ENCODE data around the gene REEP1.

DNA sequence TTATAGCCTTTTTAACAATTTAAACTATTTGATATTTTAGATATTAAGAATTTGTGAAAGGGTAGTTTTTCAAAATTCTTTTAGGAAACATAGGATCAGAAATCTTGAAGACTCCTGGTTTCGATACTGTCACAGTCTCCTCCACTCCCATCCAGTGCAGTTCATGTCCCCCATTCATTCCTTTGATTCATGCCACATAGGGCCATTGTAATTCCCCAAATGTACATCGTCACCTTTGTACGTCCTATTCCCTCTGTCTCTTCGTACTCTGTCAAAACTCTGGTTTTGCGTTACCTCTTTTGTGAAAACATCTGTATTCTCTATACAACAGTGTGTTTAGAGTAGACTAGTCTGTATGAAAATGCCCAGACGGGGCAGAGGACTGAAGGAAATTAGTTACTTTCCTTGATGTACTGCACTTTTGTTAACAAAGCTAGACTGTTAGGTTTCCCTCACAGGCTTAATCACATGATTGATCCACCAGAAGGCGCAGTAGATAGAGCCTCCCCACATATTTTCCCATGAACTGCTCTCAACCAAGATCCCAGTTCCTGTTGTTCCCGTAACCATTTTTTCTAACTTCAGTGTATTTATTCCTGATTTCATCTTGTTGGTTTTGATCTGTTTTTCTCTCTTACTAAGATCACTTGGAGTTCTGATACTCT lies 135.6 kb downstream of the REEP1 start:
- TF ChIP-seq, protein P1, sequence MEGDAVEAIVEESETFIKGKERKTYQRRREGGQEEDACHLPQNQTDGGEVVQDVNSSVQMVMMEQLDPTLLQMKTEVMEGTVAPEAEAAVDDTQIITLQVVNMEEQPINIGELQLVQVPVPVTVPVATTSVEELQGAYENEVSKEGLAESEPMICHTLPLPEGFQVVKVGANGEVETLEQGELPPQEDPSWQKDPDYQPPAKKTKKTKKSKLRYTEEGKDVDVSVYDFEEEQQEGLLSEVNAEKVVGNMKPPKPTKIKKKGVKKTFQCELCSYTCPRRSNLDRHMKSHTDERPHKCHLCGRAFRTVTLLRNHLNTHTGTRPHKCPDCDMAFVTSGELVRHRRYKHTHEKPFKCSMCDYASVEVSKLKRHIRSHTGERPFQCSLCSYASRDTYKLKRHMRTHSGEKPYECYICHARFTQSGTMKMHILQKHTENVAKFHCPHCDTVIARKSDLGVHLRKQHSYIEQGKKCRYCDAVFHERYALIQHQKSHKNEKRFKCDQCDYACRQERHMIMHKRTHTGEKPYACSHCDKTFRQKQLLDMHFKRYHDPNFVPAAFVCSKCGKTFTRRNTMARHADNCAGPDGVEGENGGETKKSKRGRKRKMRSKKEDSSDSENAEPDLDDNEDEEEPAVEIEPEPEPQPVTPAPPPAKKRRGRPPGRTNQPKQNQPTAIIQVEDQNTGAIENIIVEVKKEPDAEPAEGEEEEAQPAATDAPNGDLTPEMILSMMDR (IDR thresholded peaks at IDR 0.05), result no peak
- TF ChIP-seq POLR2A (IDR thresholded peaks at IDR 0.05), result no peak
- no peak for TF ChIP-seq EP300 (IDR thresholded peaks at IDR 0.05)
